ENCODE measurements around the gene AHI1. TPM values are rescaled to one million over a fixed set of nuclear protein-coding genes. Genes with fewer than 3 reads are reported as not detected.
A peak's percentile ranks its signal among the peaks of the same experiment; 100 is the strongest.

Gene AHI1
- total RNA-seq (10 to 100 TPM; 21.1 to 27.5 TPM), total RNA-seq (12.1 to 117 (median 51.8) reads per million in 172 experiments)
- 1.7 TPM for polyA plus RNA-seq (2013, experiment 1 of 2)
- polyA plus RNA-seq (2013, experiment 2 of 2), result 5.5 TPM

- Mint-ChIP-seq H3K36me3 (ENCODE audit: low read depth) (peaks cover 8% of the 10 kb centered on the region), H3K4me3 (no peak within 1 kb of the TSS), H3K27ac (no peak within 1 kb of the TSS), H3K9me3 (no peaks in the 10 kb centered on the region), H3K4me1 (ENCODE audit: low read depth) (peaks cover 12% of the 10 kb centered on the region), H3K27me3 (no peaks in the 10 kb centered on the region)
- peak; percentile 72 to 96 (median 86) for DNase-seq
- Histone ChIP-seq H3K27me3 (ENCODE audit: control insufficient read depth in 1 of 2, insufficient read depth in 2 of 2, low read length in 2 of 2) (no peaks in the 10 kb centered on the region), H3K27ac (ENCODE audit: low read depth in 1 of 2, low read length in 2 of 2) (peak within 1 kb of the TSS; percentile 79 to 88), H3K4me1 (ENCODE audit: insufficient read depth, low read length) (peaks cover 9% of the 10 kb centered on the region), H3K9me3 (ENCODE audit: control insufficient read depth in 1 of 2, insufficient read depth in 1 of 2, low read length in 2 of 2) (no peaks in the 10 kb centered on the region), H3K4me3 (ENCODE audit: low read length) (peak within 1 kb of the TSS; percentile 92), H3K36me3 (ENCODE audit: insufficient read depth, low read length) (no peaks in the 10 kb centered on the region)
- CTCF ChIA-PET, result interaction anchor here (0.5 to 1.4 kb wide), 4 partner anchors 419 to 792 kb away, joined by 3 to 5 read pairs (median 4); partner anchors contain the start of gene BCLAF1
- no peak for TF ChIP-seq CTCF (IDR thresholded peaks at IDR 0.05)
- peak; percentile 71 for ATAC-seq (ENCODE audit: poor library complexity)
- POLR2A ChIA-PET, result interaction anchor here (1.0 to 2.2 kb wide), 3 partner anchors 39 to 792 kb away, joined by 3 to 69 read pairs (median 6); partner anchors contain the start of gene BCLAF1
- intact Hi-C loops (cut with DNase I, micrococcal nuclease), result loop anchor here (2.0 to 10.0 kb wide), 3 partner anchors 790 to 1543 kb away; partner anchors contain the start of genes BCLAF1 (in 1 of the 2) and TBPL1 (in 1 of the 2)
Measured at GRCh38 chr6:135497412-135498184, at the start of gene AHI1. Gene AHI1 (minus strand): TSS chr6:135497740. CDS start chr6:135492237, 5,503 bp downstream.

GRCh38 chr6:135546680-135547418, 49.3 kb upstream of the AHI1 start:
- no peak overlapping the region for H3K27ac Mint-ChIP-seq
- ATAC-seq (ENCODE audit: poor library complexity) (no peak), DNase-seq (no peak)
- no peaks in the 10 kb centered on the region for H3K9me3 Mint-ChIP-seq
- Histone ChIP-seq H3K4me1 (ENCODE audit: insufficient read depth, low read length) (no peaks in the 10 kb centered on the region), H3K36me3 (ENCODE audit: insufficient read depth, low read length) (no peaks in the 10 kb centered on the region), H3K27me3 (ENCODE audit: control insufficient read depth in 1 of 2, insufficient read depth in 2 of 2, low read length in 2 of 2) (no peaks in the 10 kb centered on the region), H3K4me3 (ENCODE audit: low read length) (no peak overlapping the region), H3K9me3 (ENCODE audit: control insufficient read depth in 1 of 2, insufficient read depth in 1 of 2, low read length in 2 of 2) (no peaks in the 10 kb centered on the region), H3K27ac (ENCODE audit: low read depth in 1 of 2, low read length in 2 of 2) (no peak overlapping the region)
- no peak overlapping the region for H3K4me3 Mint-ChIP-seq
- POLR2A ChIA-PET, result no interaction called here
- H3K36me3 Mint-ChIP-seq (ENCODE audit: low read depth), result no peaks in the 10 kb centered on the region
- no peaks in the 10 kb centered on the region for H3K4me1 Mint-ChIP-seq (ENCODE audit: low read depth)
- H3K27me3 Mint-ChIP-seq, result no peaks in the 10 kb centered on the region
- no peak for TF ChIP-seq CTCF (IDR thresholded peaks at IDR 0.05)
- intact Hi-C loops (cut with DNase I, micrococcal nuclease), result no loop called here
- CTCF ChIA-PET, result no interaction called here

- POLR2A ChIA-PET, result no interaction called here
- Mint-ChIP-seq H3K4me3 (no peak overlapping the region), H3K27ac (no peak overlapping the region), H3K36me3 (ENCODE audit: low read depth) (no peaks in the 10 kb centered on the region), H3K27me3 (no peaks in the 10 kb centered on the region), H3K4me1 (ENCODE audit: low read depth) (no peaks in the 10 kb centered on the region), H3K9me3 (no peaks in the 10 kb centered on the region)
- intact Hi-C loops (cut with DNase I, micrococcal nuclease), result no loop called here
- Histone ChIP-seq H3K4me1 (ENCODE audit: insufficient read depth, low read length) (no peaks in the 10 kb centered on the region), H3K36me3 (ENCODE audit: insufficient read depth, low read length) (no peaks in the 10 kb centered on the region), H3K4me3 (ENCODE audit: low read length) (no peak overlapping the region), H3K9me3 (ENCODE audit: control insufficient read depth in 1 of 2, insufficient read depth in 1 of 2, low read length in 2 of 2) (no peaks in the 10 kb centered on the region), H3K27me3 (ENCODE audit: control insufficient read depth in 1 of 2, insufficient read depth in 2 of 2, low read length in 2 of 2) (no peaks in the 10 kb centered on the region), H3K27ac (ENCODE audit: low read depth in 1 of 2, low read length in 2 of 2) (no peak overlapping the region)
- ATAC-seq (ENCODE audit: poor library complexity) (no peak), DNase-seq (no peak)
- no peak for TF ChIP-seq CTCF (IDR thresholded peaks at IDR 0.05)
- CTCF ChIA-PET, result no interaction called here
Measured at GRCh38 chr6:135546206-135546605, 48.7 kb upstream of the AHI1 start.

Data from CD4-positive, alpha-beta T cell (primary cell).